ENCODE measurements around the gene NLGN1. TPM values are rescaled to one million over a fixed set of nuclear protein-coding genes. Genes with fewer than 3 reads are reported as not detected.
A peak's percentile ranks its signal among the peaks of the same experiment; 100 is the strongest.

NLGN1 gene
- total RNA-seq, 1 donor from 2014 or later: not detected

DNA sequence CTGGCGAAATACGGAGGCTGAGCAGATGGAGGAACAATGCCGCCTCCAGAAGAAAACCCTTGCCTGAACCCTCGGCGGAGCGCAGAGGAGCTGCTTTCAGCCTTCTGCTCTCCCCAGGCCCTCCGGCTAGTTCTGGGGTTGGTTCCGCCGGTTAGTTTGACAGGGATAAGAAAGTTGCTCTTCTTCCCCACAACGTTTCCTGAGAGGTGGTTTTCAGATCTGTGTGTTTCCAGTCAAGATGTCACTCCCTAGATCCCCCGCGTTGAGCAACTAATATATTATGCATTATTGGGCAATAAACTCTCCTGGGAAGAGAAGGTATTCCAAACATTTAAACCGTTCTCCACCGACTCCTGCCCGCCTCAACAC, 551 bp downstream of the NLGN1 start:
- Mint-ChIP-seq H3K4me3 (ENCODE audit: unreplicated experiment) (peak overlapping the region; percentile 77), H3K9me3 (ENCODE audit: low read depth) (no peaks in the 10 kb centered on the region), H3K27ac (ENCODE audit: unreplicated experiment) (peak overlapping the region; percentile 81), H3K36me3 (ENCODE audit: low read depth) (no peaks in the 10 kb centered on the region), H3K4me1 (ENCODE audit: low read depth) (peaks cover 35% of the 10 kb centered on the region), H3K27me3 (ENCODE audit: low read depth) (peaks cover 40% of the 10 kb centered on the region)
- no peak for DNase-seq (ENCODE audit: low spot score)
- TF ChIP-seq, protein P1, sequence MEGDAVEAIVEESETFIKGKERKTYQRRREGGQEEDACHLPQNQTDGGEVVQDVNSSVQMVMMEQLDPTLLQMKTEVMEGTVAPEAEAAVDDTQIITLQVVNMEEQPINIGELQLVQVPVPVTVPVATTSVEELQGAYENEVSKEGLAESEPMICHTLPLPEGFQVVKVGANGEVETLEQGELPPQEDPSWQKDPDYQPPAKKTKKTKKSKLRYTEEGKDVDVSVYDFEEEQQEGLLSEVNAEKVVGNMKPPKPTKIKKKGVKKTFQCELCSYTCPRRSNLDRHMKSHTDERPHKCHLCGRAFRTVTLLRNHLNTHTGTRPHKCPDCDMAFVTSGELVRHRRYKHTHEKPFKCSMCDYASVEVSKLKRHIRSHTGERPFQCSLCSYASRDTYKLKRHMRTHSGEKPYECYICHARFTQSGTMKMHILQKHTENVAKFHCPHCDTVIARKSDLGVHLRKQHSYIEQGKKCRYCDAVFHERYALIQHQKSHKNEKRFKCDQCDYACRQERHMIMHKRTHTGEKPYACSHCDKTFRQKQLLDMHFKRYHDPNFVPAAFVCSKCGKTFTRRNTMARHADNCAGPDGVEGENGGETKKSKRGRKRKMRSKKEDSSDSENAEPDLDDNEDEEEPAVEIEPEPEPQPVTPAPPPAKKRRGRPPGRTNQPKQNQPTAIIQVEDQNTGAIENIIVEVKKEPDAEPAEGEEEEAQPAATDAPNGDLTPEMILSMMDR (IDR thresholded peaks at IDR 0.05): no peak

DNA sequence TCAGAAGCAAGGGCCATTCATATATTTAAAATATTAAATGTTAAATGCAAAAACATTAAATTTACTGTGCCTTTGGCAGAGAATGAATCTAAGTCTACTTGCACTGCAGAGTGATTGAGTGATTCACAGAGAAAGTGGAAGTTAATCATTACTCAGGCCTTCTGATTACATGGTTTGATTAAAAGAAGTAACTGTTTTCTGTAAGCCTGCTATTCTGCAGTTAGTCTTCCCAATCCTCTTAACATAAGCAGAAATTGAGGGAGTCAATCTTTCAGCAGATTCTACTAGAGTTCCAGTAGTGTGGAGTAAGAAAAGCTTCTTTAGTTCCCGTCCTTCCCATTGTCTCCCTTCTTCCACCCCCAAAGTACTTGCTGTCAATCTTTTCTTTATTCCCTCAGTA, 1.5 kb downstream of the NLGN1 start:
- no peak for DNase-seq (ENCODE audit: low spot score)
- Mint-ChIP-seq H3K4me3 (ENCODE audit: unreplicated experiment) (no peak overlapping the region), H3K27ac (ENCODE audit: unreplicated experiment) (no peak overlapping the region), H3K36me3 (ENCODE audit: low read depth) (no peaks in the 10 kb centered on the region), H3K9me3 (ENCODE audit: low read depth) (no peaks in the 10 kb centered on the region), H3K4me1 (ENCODE audit: low read depth) (peaks cover 35% of the 10 kb centered on the region), H3K27me3 (ENCODE audit: low read depth) (peaks cover 42% of the 10 kb centered on the region)
- TF ChIP-seq, protein P1 (IDR thresholded peaks at IDR 0.05): no peak

DNA sequence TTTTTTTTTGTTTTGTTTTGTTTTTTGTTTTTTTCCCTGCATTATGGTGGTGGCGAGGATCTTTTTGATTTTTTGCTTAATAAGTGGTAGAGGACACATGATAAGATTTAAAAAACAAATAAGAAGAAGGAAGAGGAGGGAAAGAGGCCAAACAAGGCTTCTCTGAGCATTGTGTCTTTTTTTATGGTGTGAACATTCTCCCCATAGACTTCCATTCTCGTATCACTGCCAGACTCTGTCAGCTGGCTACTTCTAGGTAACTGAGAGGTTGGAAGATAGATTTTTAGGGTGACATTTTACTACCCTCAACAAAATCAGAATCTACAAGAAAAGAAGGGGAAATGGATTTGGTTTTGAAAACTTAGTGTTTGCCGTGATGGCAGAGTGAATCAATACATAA, 3.8 kb downstream of the NLGN1 start:
- H3K4me3 Mint-ChIP-seq (ENCODE audit: unreplicated experiment): no peak overlapping the region
- H3K4me1 Mint-ChIP-seq (ENCODE audit: low read depth): peaks cover 20% of the 10 kb centered on the region
- no peak for DNase-seq (ENCODE audit: low spot score)
- H3K9me3 Mint-ChIP-seq (ENCODE audit: low read depth): no peaks in the 10 kb centered on the region
- H3K27ac Mint-ChIP-seq (ENCODE audit: unreplicated experiment): no peak overlapping the region
- H3K27me3 Mint-ChIP-seq (ENCODE audit: low read depth): peaks cover 36% of the 10 kb centered on the region
- TF ChIP-seq, protein P1 (IDR thresholded peaks at IDR 0.05): no peak
- H3K36me3 Mint-ChIP-seq (ENCODE audit: low read depth): no peaks in the 10 kb centered on the region

DNA sequence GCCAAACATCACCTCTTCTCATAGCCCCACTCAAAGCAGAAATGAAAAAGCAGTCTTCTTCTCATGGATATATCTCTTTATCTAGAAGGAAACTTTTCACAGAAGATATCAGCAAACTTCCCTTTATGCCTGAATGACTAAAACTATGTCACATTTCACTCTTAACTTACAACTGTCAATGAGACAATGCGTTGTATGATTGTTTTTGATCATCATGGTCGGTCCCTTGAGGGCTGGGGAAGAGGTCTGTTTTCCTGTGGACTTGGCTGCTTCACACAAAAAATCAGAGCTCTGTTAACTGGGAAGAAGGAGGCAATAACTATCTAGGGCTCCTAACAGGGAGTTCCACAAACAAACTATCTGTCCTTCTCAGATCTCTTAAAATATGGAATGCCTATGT, 5.1 kb downstream of the NLGN1 start:
- no peak for DNase-seq (ENCODE audit: low spot score)
- Mint-ChIP-seq H3K4me1 (ENCODE audit: low read depth) (peaks cover 9% of the 10 kb centered on the region), H3K27ac (ENCODE audit: unreplicated experiment) (no peak overlapping the region), H3K36me3 (ENCODE audit: low read depth) (no peaks in the 10 kb centered on the region), H3K4me3 (ENCODE audit: unreplicated experiment) (no peak overlapping the region), H3K9me3 (ENCODE audit: low read depth) (no peaks in the 10 kb centered on the region), H3K27me3 (ENCODE audit: low read depth) (peaks cover 30% of the 10 kb centered on the region)
- TF ChIP-seq, protein P1 (IDR thresholded peaks at IDR 0.05): no peak

DNA sequence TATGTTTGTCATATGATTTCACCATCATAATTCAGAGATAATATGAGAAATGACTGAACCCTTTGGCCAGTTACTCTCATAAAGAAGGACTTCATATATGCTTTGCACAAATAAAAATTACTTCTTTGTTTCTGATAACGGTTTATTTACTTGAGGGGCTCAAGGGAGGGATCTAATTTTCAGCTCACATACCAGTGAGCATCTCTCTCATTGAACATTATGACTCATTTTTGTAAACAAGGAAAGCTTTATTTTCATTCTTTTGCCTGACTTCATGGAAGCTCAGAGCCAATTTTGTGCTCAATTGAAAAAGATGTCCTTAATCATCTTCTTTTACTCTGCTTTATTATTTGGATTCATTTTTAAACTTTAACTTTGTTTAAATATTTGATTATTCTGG, 5.8 kb downstream of the NLGN1 start:
- H3K27ac Mint-ChIP-seq (ENCODE audit: unreplicated experiment): no peak overlapping the region
- peaks cover 2% of the 10 kb centered on the region for H3K4me1 Mint-ChIP-seq (ENCODE audit: low read depth)
- H3K27me3 Mint-ChIP-seq (ENCODE audit: low read depth): peaks cover 28% of the 10 kb centered on the region
- no peaks in the 10 kb centered on the region for H3K36me3 Mint-ChIP-seq (ENCODE audit: low read depth)
- H3K4me3 Mint-ChIP-seq (ENCODE audit: unreplicated experiment): no peak overlapping the region
- TF ChIP-seq, protein P1 (IDR thresholded peaks at IDR 0.05): no peak
- no peaks in the 10 kb centered on the region for H3K9me3 Mint-ChIP-seq (ENCODE audit: low read depth)
- no peak for DNase-seq (ENCODE audit: low spot score)
